Cardiac septum (tissue), 1 donor: Measurements from ENCODE around the gene PABPC1L2A. TPM values are rescaled to one million over a fixed set of nuclear protein-coding genes. Genes with fewer than 3 reads are reported as not detected.
"Not testable (repeated sequence)": the region's sequence is repeated elsewhere in the genome, so short reads cannot be mapped to it uniquely, and the experiment has no call there.

Experiments used
- DNase-seq: peaks from one replicate; pipeline ENCODE4 v3.0.0-alpha.2; 2020; ENCODE audit warnings: low spot score
- intact Hi-C: fragments of 100-400 bp; cut with DNase I; formaldehyde crosslinking; loops from one replicate; pipeline ENCODE4 v1.14.0; 2022
- long read RNA-seq: library from polyadenylated mRNA; unstranded; transcript quantifications from one replicate; pipeline ENCODE4 v2.0.0, GENCODE V29; 2021
- total RNA-seq: library from RNA; stranded (reverse); fragmentation: NEBNext Ultra II Directional; extraction: Animal tissue kit (Norgen Biotek cat#: 25700); gene quantifications from one replicate; pipeline ENCODE4 v1.2.1, GENCODE V29; 2021
- donor health status: DM: no; HTN: no; CAD: no.

Gene PABPC1L2A
- not detected for total RNA-seq
- long read RNA-seq: 0 reads

- intact Hi-C loops, DNase-seq: not testable (repeated sequence)
These were observed at the start of gene PABPC1L2A for GRCh38 chrX:73079024-73079562. TSS of gene PABPC1L2A (minus strand) at chrX:73079512. CDS start at chrX:73079386, 126 bp downstream.

GRCh38 chrX:73127700-73128241 lies 48.5 kb upstream of the PABPC1L2A start:
- no peak for DNase-seq

GRCh38 chrX:73126240-73126639 lies 46.9 kb upstream of the PABPC1L2A start:
- DNase-seq: no peak
- intact Hi-C loops: no loop called here

More at GRCh38 chrX:73127700-73128241, 48.5 kb upstream of the PABPC1L2A start:
- intact Hi-C loops: no loop called here

- DNase-seq, intact Hi-C loops: not testable (repeated sequence)
These were observed 20.2 kb upstream of the PABPC1L2A start for GRCh38 chrX:73099505-73099904.

GRCh38 chrX:73086766-73087165 lies 7.5 kb upstream of the PABPC1L2A start:
- intact Hi-C loops, DNase-seq: not testable (repeated sequence)

- DNase-seq, intact Hi-C loops: not testable (repeated sequence)
These were observed 572 bp upstream of the PABPC1L2A start for GRCh38 chrX:73079884-73080283.

GRCh38 chrX:73078597-73078996 lies 715 bp downstream of the PABPC1L2A start:
- DNase-seq, intact Hi-C loops: not testable (repeated sequence)

GRCh38 chrX:73076838-73077237 lies 2.5 kb downstream of the PABPC1L2A start:
- no peak for DNase-seq
- intact Hi-C loops: no loop called here

- DNase-seq: no peak
These were observed 9.8 kb downstream of the PABPC1L2A start for GRCh38 chrX:73069365-73070035.

GRCh38 chrX:73068467-73069364 lies 10.6 kb downstream of the PABPC1L2A start:
- intact Hi-C loops: no loop called here
- DNase-seq: no peak

More at GRCh38 chrX:73069365-73070035, 9.8 kb downstream of the PABPC1L2A start:
- intact Hi-C loops: no loop called here

- intact Hi-C loops: not testable (repeated sequence)
- DNase-seq: peak; percentile 62
These were observed 11.4 kb downstream of the PABPC1L2A start for GRCh38 chrX:73067761-73068466.

GRCh38 chrX:73028876-73029275 lies 50.4 kb downstream of the PABPC1L2A start:
- intact Hi-C loops: no loop called here
- DNase-seq: no peak

Other genes with a start within 250 kb of the PABPC1L2A start
- gene FAM236C, start 166.9 kb downstream of the PABPC1L2A start, total RNA-seq: not detected
- gene FAM236A, start 141.3 kb downstream of the PABPC1L2A start, total RNA-seq: not detected
- gene DMRTC1, start 135.7 kb downstream of the PABPC1L2A start, total RNA-seq: not detected
- gene PABPC1L2B, start 76.6 kb downstream of the PABPC1L2A start, total RNA-seq: not detected
- gene NAP1L2, start 135.3 kb upstream of the PABPC1L2A start, total RNA-seq: 10.7 TPM